Naive thymus-derived CD8-positive, alpha-beta T cell (primary cell): Measurements from ENCODE around the gene LBHD2. TPM values are rescaled to one million over a fixed set of nuclear protein-coding genes. Genes with fewer than 3 reads are reported as not detected.

Experiments used
- ATAC-seq, 2 donors: fragments of 150-1000 bp; cut with Tn5 transposase in 1 of 2; sonication (Bioruptor Pico), chemical (Tn5 transposase) in 1 of 2; 1 replicate in 1 of 2; 2 replicates in 1 of 2; pipeline ENCODE4 v1.10.0; 2021; ENCODE audit warnings: mild to moderate bottlenecking in 2 of 2, moderate library complexity in 2 of 2
- POLR2A ChIA-PET: fragments of 350-600 bp; sonication (Branson Sonifier 250); formaldehyde crosslinking; loops from one replicate; lab custom pipeline; 2021; ENCODE audit warnings: antibody characterized with exemption; lab: Charles Lee
- DNase-seq, 10 donors: peaks; one replicate each; pipeline versions ENCODE4 v3.0.0 to v3.0.0-alpha.2; 2020 to 2022
- H3K27ac Mint-ChIP-seq, 10 donors: one replicate each; pipeline ENCODE4 v1.8.0; 2020 to 2022; ENCODE audit warnings: mild to moderate bottlenecking in 10 of 10, mixed read lengths in 10 of 10, moderate library complexity in 4 of 10, inconsistent platforms in 1 of 10
- H3K27me3 Mint-ChIP-seq, 5 donors: one replicate each; pipeline ENCODE4 v1.8.0; 2021 to 2022; ENCODE audit warnings: mixed read lengths in 5 of 5
- H3K36me3 Mint-ChIP-seq, 3 donors: one replicate each; pipeline ENCODE4 v1.8.0; 2020 to 2022; ENCODE audit warnings: mixed read lengths in 3 of 3, mild to moderate bottlenecking in 2 of 3, inconsistent platforms in 1 of 3
- H3K4me1 Mint-ChIP-seq, 4 donors: one replicate each; pipeline ENCODE4 v1.8.0; 2021 to 2022; ENCODE audit warnings: mixed read lengths in 4 of 4
- H3K4me3 Mint-ChIP-seq, 10 donors: one replicate each; pipeline ENCODE4 v1.8.0; 2020 to 2022; ENCODE audit warnings: mild to moderate bottlenecking in 10 of 10, mixed read lengths in 10 of 10, moderate library complexity in 6 of 10, inconsistent platforms in 1 of 10
- H3K9me3 Mint-ChIP-seq, 9 donors: one replicate each; pipeline ENCODE4 v1.8.0; 2020 to 2022; ENCODE audit warnings: mixed read lengths in 9 of 9, mild to moderate bottlenecking in 3 of 9, inconsistent platforms in 1 of 9, moderate library complexity in 1 of 9
- polyA plus RNA-seq, 3 donors: library from polyadenylated mRNA; unstranded; fragments of 300-500 nt; fragmentation: Illumina TruSeq; gene quantifications; one replicate each; pipeline ENCODE4 v1.2.3, GENCODE V29; 2021
- total RNA-seq, 8 experiments: library from RNA in 2 of 8; stranded (reverse) in 2 of 8; gene quantifications; one replicate each; pipeline ENCODE4 v1.2.3 and lab custom pipeline; 2021 to 2026

LBHD2 gene
- total and polyA plus RNA-seq, 5 experiments from 2014 or later = not detected

DNA sequence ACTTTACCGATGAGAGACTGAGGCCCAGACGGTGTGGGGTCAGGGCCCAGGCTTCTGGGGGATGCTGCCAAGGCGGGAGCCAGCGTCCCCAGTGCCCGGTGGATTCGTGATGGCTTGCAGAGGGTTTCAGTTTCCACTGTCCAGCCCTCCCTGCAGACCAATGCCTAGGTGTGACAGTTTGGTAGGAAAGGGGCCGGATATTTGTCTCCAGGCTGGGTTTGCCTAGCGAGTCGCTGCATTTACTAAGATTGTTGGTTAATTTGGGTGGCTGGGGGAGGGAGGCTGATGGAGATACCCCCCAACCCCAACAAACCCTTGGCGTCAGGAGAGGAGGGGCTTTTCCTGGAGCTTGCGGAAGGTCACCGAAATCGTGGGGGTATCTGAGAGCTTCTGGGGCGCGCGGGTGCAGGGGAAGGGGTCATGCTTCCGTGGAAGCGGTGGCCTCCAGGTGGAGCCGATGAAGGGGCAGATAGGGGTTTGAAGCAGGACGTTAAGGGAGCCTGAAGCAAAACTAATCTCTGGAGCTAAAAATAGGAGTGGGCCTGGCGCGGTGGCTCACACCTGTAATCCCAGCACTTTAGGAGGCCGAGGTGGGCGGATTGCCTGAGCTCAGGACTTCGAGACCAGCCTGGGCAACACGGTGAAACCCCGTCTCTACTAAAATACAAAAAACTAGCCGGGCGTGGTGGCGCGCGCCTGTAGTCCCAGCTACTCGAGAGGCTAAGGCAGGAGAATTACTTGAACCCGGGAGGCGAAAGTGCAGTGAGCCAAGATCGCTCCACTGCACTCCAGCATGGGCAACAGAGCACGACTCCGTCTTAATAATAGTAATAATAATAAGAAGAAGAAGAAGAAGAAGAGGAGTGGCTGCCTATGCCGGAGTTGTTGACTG, 25.6 kb upstream of the LBHD2 start:
- Mint-ChIP-seq H3K36me3 (no peaks in the 10 kb centered on the region), H3K9me3 (no peaks in the 10 kb centered on the region), H3K27ac (peak overlapping the region in 3 of 10 donors; percentile 8 to 59 (median 56)), H3K27me3 (peaks cover 3 to 26% (median 19%) of the 10 kb centered on the region in 5 donors), H3K4me1 (peaks cover 0 to 20% (median 17%) of the 10 kb centered on the region in 4 donors), H3K4me3 (peak overlapping the region; percentile 39 to 84 (median 61))
- ATAC-seq = peak in 1 of 2 donors; percentile 5
- DNase-seq = no peak
- POLR2A ChIA-PET = no interaction called here

GRCh38 chr14:103059556-103059955, 24.5 kb upstream of the LBHD2 start:
- peaks cover 0 to 20% (median 16%) of the 10 kb centered on the region in 4 donors for H3K4me1 Mint-ChIP-seq
- H3K9me3 Mint-ChIP-seq = no peaks in the 10 kb centered on the region
- H3K4me3 Mint-ChIP-seq = peak overlapping the region in 2 of 10 donors; percentile 24 to 64
- ATAC-seq (no peak), DNase-seq (no peak)
- peaks cover 3 to 29% (median 23%) of the 10 kb centered on the region in 5 donors for H3K27me3 Mint-ChIP-seq
- POLR2A ChIA-PET = no interaction called here
- no peak overlapping the region for H3K27ac Mint-ChIP-seq
- no peaks in the 10 kb centered on the region for H3K36me3 Mint-ChIP-seq

GRCh38 chr14:103061482-103061976, 22.5 kb upstream of the LBHD2 start:
- no peak overlapping the region for H3K4me3 Mint-ChIP-seq
- peaks cover 0 to 7% (median 6%) of the 10 kb centered on the region in 4 donors for H3K4me1 Mint-ChIP-seq
- no peaks in the 10 kb centered on the region for H3K36me3 Mint-ChIP-seq
- ATAC-seq (no peak), DNase-seq (no peak)
- peaks cover 3 to 29% (median 14%) of the 10 kb centered on the region in 5 donors for H3K27me3 Mint-ChIP-seq
- POLR2A ChIA-PET = no interaction called here
- no peaks in the 10 kb centered on the region for H3K9me3 Mint-ChIP-seq
- no peak overlapping the region for H3K27ac Mint-ChIP-seq

DNA sequence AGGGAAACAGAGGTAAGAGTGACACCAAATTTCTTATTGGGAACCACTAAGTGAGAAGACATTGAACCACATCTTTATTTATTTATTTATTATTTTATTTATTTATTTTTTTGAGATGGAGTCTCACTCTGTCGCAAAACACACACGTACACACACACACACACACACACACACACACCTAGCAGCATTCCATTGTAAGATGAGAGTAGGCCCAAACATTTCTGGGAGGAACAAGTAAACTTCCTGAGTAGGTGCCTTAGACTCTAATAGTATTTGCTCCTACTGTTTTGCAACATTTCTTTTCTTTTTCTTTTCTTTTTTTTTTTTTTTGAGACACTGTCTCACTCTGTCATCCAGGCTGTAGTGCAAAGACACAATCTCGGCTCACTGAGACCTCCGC, 19.6 kb upstream of the LBHD2 start:
- Mint-ChIP-seq H3K4me1 (no peaks in the 10 kb centered on the region), H3K27ac (peak overlapping the region in 1 of 10 donors; percentile 48), H3K36me3 (no peaks in the 10 kb centered on the region), H3K4me3 (no peak overlapping the region), H3K9me3 (no peaks in the 10 kb centered on the region), H3K27me3 (peaks cover 3 to 23% (median 9%) of the 10 kb centered on the region in 5 donors)
- DNase-seq (no peak), ATAC-seq (no peak)
- POLR2A ChIA-PET = no interaction called here

GRCh38 chr14:103064978-103065377, 19.0 kb upstream of the LBHD2 start:
- ATAC-seq (no peak), DNase-seq (no peak)
- H3K27ac Mint-ChIP-seq = peak overlapping the region in 1 of 10 donors; percentile 48
- no peaks in the 10 kb centered on the region for H3K4me1 Mint-ChIP-seq
- H3K4me3 Mint-ChIP-seq = no peak overlapping the region
- H3K27me3 Mint-ChIP-seq = peaks cover 2 to 23% (median 12%) of the 10 kb centered on the region in 5 donors
- no peaks in the 10 kb centered on the region for H3K36me3 Mint-ChIP-seq
- POLR2A ChIA-PET = no interaction called here
- H3K9me3 Mint-ChIP-seq = no peaks in the 10 kb centered on the region

GRCh38 chr14:103065861-103066260, 18.1 kb upstream of the LBHD2 start:
- Mint-ChIP-seq H3K27me3 (peaks cover 0 to 20% (median 9%) of the 10 kb centered on the region in 5 donors), H3K9me3 (no peaks in the 10 kb centered on the region), H3K36me3 (no peaks in the 10 kb centered on the region), H3K27ac (no peak overlapping the region), H3K4me3 (no peak overlapping the region), H3K4me1 (no peaks in the 10 kb centered on the region)
- ATAC-seq = no peak
- POLR2A ChIA-PET = interaction anchor here (0.6 kb wide), 1 partner anchor 145 kb away, joined by 4 read pairs; no protein-coding TSS in a partner anchor
- DNase-seq = no peak

DNA sequence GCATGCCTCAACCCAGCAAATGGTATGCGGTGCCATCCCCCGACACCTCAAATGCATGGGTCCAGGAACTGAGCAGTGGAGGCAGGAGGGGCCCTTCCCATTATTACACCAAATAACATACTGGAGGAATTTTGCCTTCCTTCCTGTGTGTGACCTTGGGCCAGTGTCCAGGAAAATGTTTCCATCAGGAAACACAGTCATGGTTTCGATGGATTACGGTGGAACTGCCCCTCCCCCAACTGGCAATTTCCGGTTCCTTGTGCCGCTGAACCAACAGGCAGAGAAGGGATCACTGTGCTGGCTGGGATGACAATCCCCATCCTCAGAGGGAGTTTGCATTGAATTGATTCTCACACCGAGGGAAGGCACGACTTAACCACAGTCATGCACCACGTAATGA, 17.6 kb upstream of the LBHD2 start:
- Mint-ChIP-seq H3K4me3 (no peak overlapping the region), H3K27ac (no peak overlapping the region), H3K36me3 (no peaks in the 10 kb centered on the region), H3K4me1 (no peaks in the 10 kb centered on the region), H3K27me3 (peaks cover 0 to 22% (median 9%) of the 10 kb centered on the region in 5 donors), H3K9me3 (no peaks in the 10 kb centered on the region)
- POLR2A ChIA-PET = no interaction called here
- no peak for ATAC-seq
- DNase-seq = no peak

- Mint-ChIP-seq H3K4me1 (no peaks in the 10 kb centered on the region), H3K4me3 (no peak overlapping the region), H3K27ac (peak overlapping the region in 1 of 10 donors; percentile 58), H3K27me3 (peaks cover 0 to 22% (median 9%) of the 10 kb centered on the region in 5 donors), H3K9me3 (no peaks in the 10 kb centered on the region), H3K36me3 (no peaks in the 10 kb centered on the region)
- POLR2A ChIA-PET = no interaction called here
- ATAC-seq (no peak), DNase-seq (no peak)
Observed at GRCh38 chr14:103067231-103067954, 16.6 kb upstream of the LBHD2 start.

GRCh38 chr14:103068351-103069073, 15.5 kb upstream of the LBHD2 start:
- POLR2A ChIA-PET = no interaction called here
- no peak for DNase-seq
- no peak overlapping the region for H3K4me3 Mint-ChIP-seq
- peaks cover 0 to 22% (median 8%) of the 10 kb centered on the region in 5 donors for H3K27me3 Mint-ChIP-seq
- H3K4me1 Mint-ChIP-seq = no peaks in the 10 kb centered on the region
- no peaks in the 10 kb centered on the region for H3K9me3 Mint-ChIP-seq
- ATAC-seq = no peak
- H3K36me3 Mint-ChIP-seq = no peaks in the 10 kb centered on the region
- peak overlapping the region in 1 of 10 donors; percentile 25 for H3K27ac Mint-ChIP-seq

DNA sequence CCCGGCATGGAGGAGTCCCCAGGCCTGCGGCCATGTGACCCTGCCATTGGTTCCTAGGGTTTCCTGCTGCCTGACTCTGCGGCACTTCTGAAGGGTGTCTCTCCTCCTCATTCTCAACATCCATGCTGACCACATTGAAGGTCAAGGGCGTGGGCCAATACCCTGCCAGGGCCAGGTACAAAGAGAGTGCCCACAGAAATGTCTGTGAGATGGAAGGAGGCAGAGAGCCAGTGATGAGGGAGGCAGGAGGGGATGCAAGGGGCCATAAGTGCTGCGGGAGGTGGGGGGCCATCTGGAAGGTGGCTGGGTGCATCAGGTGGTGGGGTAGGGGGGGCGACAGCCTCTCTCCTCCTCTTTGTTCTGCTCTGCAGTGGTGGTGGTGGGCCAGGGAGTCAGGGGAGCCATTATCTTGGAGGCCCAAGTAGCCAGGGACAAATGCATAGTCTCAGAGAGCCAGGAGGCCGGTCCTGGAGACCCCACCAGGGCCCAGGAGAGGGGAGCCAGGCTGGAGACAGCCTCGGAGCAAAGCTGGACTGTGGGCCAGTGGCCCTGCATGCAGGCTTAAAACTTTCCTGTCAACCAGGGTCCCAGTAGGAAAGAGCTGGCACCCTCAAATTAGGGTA, 13.6 kb upstream of the LBHD2 start:
- POLR2A ChIA-PET = no interaction called here
- Mint-ChIP-seq H3K9me3 (no peaks in the 10 kb centered on the region), H3K27ac (no peak overlapping the region), H3K4me3 (no peak overlapping the region), H3K4me1 (peaks cover 0 to 4% (median 2%) of the 10 kb centered on the region in 4 donors), H3K36me3 (no peaks in the 10 kb centered on the region), H3K27me3 (peaks cover 0 to 22% (median 4%) of the 10 kb centered on the region in 5 donors)
- DNase-seq = no peak
- no peak for ATAC-seq

- Mint-ChIP-seq H3K36me3 (no peaks in the 10 kb centered on the region), H3K9me3 (no peaks in the 10 kb centered on the region), H3K4me3 (no peak overlapping the region), H3K4me1 (peaks cover 0 to 4% (median 2%) of the 10 kb centered on the region in 4 donors), H3K27me3 (peaks cover 0 to 22% (median 4%) of the 10 kb centered on the region in 5 donors), H3K27ac (no peak overlapping the region)
- ATAC-seq (no peak), DNase-seq (no peak)
- POLR2A ChIA-PET = no interaction called here
Observed at GRCh38 chr14:103070971-103071542, 13.0 kb upstream of the LBHD2 start.
